Epithelial cell of proximal tubule (primary cell): ENCODE data around the gene RIC1. TPM values are rescaled to one million over a fixed set of nuclear protein-coding genes. Genes with fewer than 3 reads are reported as not detected.

Experiments
- DNase-seq: peaks from one replicate; pipeline ENCODE4 v3.0.0-alpha.2; 2011; ENCODE audit warnings: low read depth
- H3K4me3 ChIP-seq: 2 replicates; pipeline ENCODE4 v1.5.1; 2011; ENCODE audit warnings: low read depth, mild to moderate bottlenecking, low read length
- CTCF ChIP-seq: conservative IDR thresholded peaks from 2 replicates; pipeline ENCODE4 v1.5.1; 2012; ENCODE audit warnings: low read depth, mild to moderate bottlenecking, low read length
- total RNA-seq: library from RNA; depleted of rRNA; stranded (reverse); fragments of >200 nt; gene quantifications from 2 replicates; pipeline ENCODE4 v1.2.3, GENCODE V29; 2015

The RIC1 gene
- total RNA-seq, 1 donor from 2014 or later: 12.7 TPM

GRCh38 chr9:5611321-5612184 is 17.4 kb upstream of the RIC1 start:
- no peak overlapping the region for H3K4me3 ChIP-seq
- no peak for DNase-seq
- no peak for TF ChIP-seq CTCF

- DNase-seq: no peak
- H3K4me3 ChIP-seq: no peak overlapping the region
- no peak for TF ChIP-seq CTCF
Measured at GRCh38 chr9:5612185-5612530, 16.7 kb upstream of the RIC1 start.

DNA sequence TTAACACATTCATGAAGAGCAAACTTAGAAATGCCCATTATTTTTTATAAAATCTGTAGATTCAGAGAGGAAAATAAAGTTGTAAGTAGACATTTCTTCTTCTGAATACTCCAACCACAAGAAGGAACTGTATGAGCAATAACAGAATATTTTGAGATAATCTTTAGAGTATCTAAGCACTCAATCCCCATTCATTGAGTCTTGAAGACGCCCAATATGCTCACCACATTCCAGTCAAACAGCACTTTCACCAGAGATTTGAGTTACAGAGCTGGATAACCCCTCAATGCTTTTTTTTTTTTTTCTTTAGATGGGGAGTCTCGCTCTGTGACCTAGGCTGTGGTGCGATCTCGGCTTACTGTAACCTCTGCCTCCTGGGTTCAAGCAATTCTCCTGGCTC is 14.7 kb upstream of the RIC1 start:
- no peak for DNase-seq
- no peak overlapping the region for H3K4me3 ChIP-seq
- TF ChIP-seq CTCF: no peak

GRCh38 chr9:5614985-5615384 is 13.9 kb upstream of the RIC1 start:
- H3K4me3 ChIP-seq: no peak overlapping the region
- DNase-seq: no peak
- no peak for TF ChIP-seq CTCF

- no peak overlapping the region for H3K4me3 ChIP-seq
- no peak for TF ChIP-seq CTCF
- DNase-seq: no peak
Measured at GRCh38 chr9:5617749-5618148, 11.2 kb upstream of the RIC1 start.

- no peak for TF ChIP-seq CTCF
- no peak for DNase-seq
- no peak overlapping the region for H3K4me3 ChIP-seq
Measured at GRCh38 chr9:5620494-5620893, 8.4 kb upstream of the RIC1 start.

- H3K4me3 ChIP-seq: no peak overlapping the region
- TF ChIP-seq CTCF: no peak
- no peak for DNase-seq
Measured at GRCh38 chr9:5621327-5621726, 7.6 kb upstream of the RIC1 start.
